HepG2 (cell line): ENCODE results near the gene COMT. TPM values are rescaled to one million over a fixed set of nuclear protein-coding genes. Genes with fewer than 3 reads are reported as not detected.

ENCODE experiments used
- ATAC-seq: fragments of 200-7000 bp; cut with Tn5 transposase; 3 replicates; pipeline ENCODE4 v1.9.1; 2020; ENCODE audit warnings: mild to moderate bottlenecking, moderate library complexity
- BruUV-seq: library from RNA; stranded (reverse); fragments of 400-500 nt; replicated peaks from 2 replicates; lab custom pipeline; 2021; lab: Mats Ljungman, UMichigan
- CTCF ChIA-PET: fragments of 300-600 bp; formaldehyde crosslinking; extraction: SDS; loops from one replicate; lab custom pipeline; 2021; ENCODE audit warnings: low total read pairs, inconsistent platforms, low intra/inter-chr PET ratio; lab: Yijun Ruan, JAX
- POLR2A ChIA-PET: fragments of 350-600 bp; sonication (Branson Sonifier 250); formaldehyde crosslinking; loops from one replicate; lab custom pipeline; 2020; ENCODE audit warnings: antibody characterized with exemption, inconsistent platforms; lab: Yijun Ruan, JAX
- DNase-seq: peaks from one replicate; pipeline ENCODE4 v3.0.0-alpha.2; 2015; ENCODE audit warnings: low spot score
- FAIRE-seq: peaks from 3 replicates; lab custom pipeline; 2011; peaks lifted over from hg19 to GRCh38; lab: Jason Lieb, UNC
- H2AFZ ChIP-seq: one replicate; pipeline ENCODE4 v1.6.1; 2011; ENCODE audit warnings: low read length, inconsistent platforms
- H3K27ac ChIP-seq: fragments of 300-600 bp; 3 replicates; pipeline ENCODE4 v1.8.0; 2011; ENCODE audit warnings: mixed run types, mild to moderate bottlenecking, mixed read lengths, low read length, inconsistent platforms; ENCODE audit not compliant: insufficient read depth; ENCODE audit errors: extremely low read length
- H3K27me3 ChIP-seq, 2 experiments: fragments of 200-600 bp in 1 of 2; 2 replicates in 1 of 2; 3 replicates in 1 of 2; pipeline versions ENCODE4 v1.6.0 to v1.8.0; 2011; ENCODE audit warnings: low read length in 2 of 2, mild to moderate bottlenecking in 2 of 2, moderate library complexity in 2 of 2, inconsistent platforms in 1 of 2; ENCODE audit not compliant: insufficient read depth in 2 of 2, control insufficient read depth in 1 of 2
- H3K36me3 ChIP-seq, 2 experiments: fragments of 200-600 bp in 1 of 2; replicated peaks in 1 of 2; 2 replicates in 1 of 2; 3 replicates in 1 of 2; pipeline versions ENCODE4 v1.5.1 to v1.8.0; 2011; ENCODE audit warnings: low read length in 2 of 2, inconsistent platforms in 1 of 2; ENCODE audit not compliant: insufficient read depth in 2 of 2, control insufficient read depth in 1 of 2
- H3K4me1 ChIP-seq: 2 replicates; pipeline ENCODE4 v1.5.1; 2012; ENCODE audit warnings: low read length, inconsistent platforms; ENCODE audit not compliant: insufficient read depth
- H3K4me2 ChIP-seq: 2 replicates; pipeline ENCODE4 v1.6.0; 2011; ENCODE audit warnings: low read depth, low read length, inconsistent platforms
- H3K4me3 ChIP-seq, 3 experiments: fragments of 200-600 bp in 1 of 3; sonication (generic), shearing (Covaris generic) in 1 of 3; replicated peaks in 1 of 3; 2 replicates each; pipeline ENCODE4 v1.5.1; 2011 to 2016; ENCODE audit warnings: low read length in 3 of 3, inconsistent platforms in 2 of 3, low read depth in 2 of 3, mild to moderate bottlenecking in 2 of 3, control low read depth in 1 of 3, mixed read lengths in 1 of 3; ENCODE audit not compliant: insufficient read depth in 1 of 3
- H3K79me2 ChIP-seq: one replicate; pipeline ENCODE4 v1.6.1; 2011; ENCODE audit warnings: low read length, inconsistent platforms; ENCODE audit not compliant: insufficient read depth
- H3K9ac ChIP-seq: 2 replicates; pipeline ENCODE4 v1.6.0; 2011; ENCODE audit warnings: mild to moderate bottlenecking, low read depth, low read length, inconsistent platforms; ENCODE audit not compliant: insufficient read depth
- H3K9me3 ChIP-seq: 2 replicates; pipeline ENCODE4 v1.5.1; 2012; ENCODE audit warnings: mild to moderate bottlenecking, low read length
- H4K20me1 ChIP-seq: 2 replicates; pipeline ENCODE4 v1.6.0; 2011; ENCODE audit warnings: inconsistent platforms, mild to moderate bottlenecking, low read length, moderate library complexity; ENCODE audit not compliant: insufficient read depth
- ARID4A ChIP-seq: sonication (generic); formaldehyde crosslinking; IDR thresholded peaks from 2 replicates; pipeline ENCODE4 v1.5.0; 2020; ENCODE audit warnings: mild to moderate bottlenecking, missing genetic modification reagents, borderline replicate concordance
- GATAD2A ChIP-seq: IDR thresholded peaks from 2 replicates; pipeline ENCODE4 v1.6.1; 2016
- HNF4G ChIP-seq, 2 experiments: sonication (generic) in 1 of 2; formaldehyde crosslinking in 1 of 2; IDR thresholded peaks; 2 replicates each; pipeline versions ENCODE4 v1.4.0 to v1.6.1; 2011 to 2020; ENCODE audit warnings: borderline replicate concordance in 2 of 2, low read depth in 2 of 2, mild to moderate bottlenecking in 2 of 2, low read length in 1 of 2, missing genetic modification reagents in 1 of 2, moderate library complexity in 1 of 2
- KDM1A ChIP-seq: IDR thresholded peaks from 2 replicates; pipeline ENCODE4 v1.6.1; 2016; ENCODE audit warnings: missing compliant biosample characterization
- TEF ChIP-seq: sonication (generic); formaldehyde crosslinking; IDR thresholded peaks from 2 replicates; pipeline ENCODE4 v1.5.0; 2020; ENCODE audit warnings: missing genetic modification reagents
- ZFP36L1 ChIP-seq: sonication (generic); formaldehyde crosslinking; IDR thresholded peaks from 2 replicates; pipeline ENCODE4 v1.8.0; 2022; ENCODE audit warnings: mild to moderate bottlenecking, missing genetic modification reagents, moderate library complexity
- ZNF160 ChIP-seq: sonication (generic); formaldehyde crosslinking; IDR thresholded peaks from 2 replicates; pipeline ENCODE4 v1.8.0; 2022; ENCODE audit warnings: mild to moderate bottlenecking, inconsistent platforms, missing genetic modification reagents
- ZNF350 ChIP-seq: sonication (generic); formaldehyde crosslinking; IDR thresholded peaks from 2 replicates; pipeline ENCODE4 v1.4.0; 2020; ENCODE audit warnings: mild to moderate bottlenecking, low read depth, missing genetic modification reagents, borderline replicate concordance
- ZNF430 ChIP-seq: sonication (generic); formaldehyde crosslinking; IDR thresholded peaks from 2 replicates; pipeline ENCODE4 v1.9.0; 2021; ENCODE audit warnings: mild to moderate bottlenecking, missing genetic modification reagents
- ZNF607 ChIP-seq: sonication (generic); formaldehyde crosslinking; IDR thresholded peaks from 2 replicates; pipeline ENCODE4 v1.5.1; 2020; ENCODE audit warnings: missing genetic modification reagents, mild to moderate bottlenecking, borderline replicate concordance
- ZNF644 ChIP-seq: IDR thresholded peaks from 2 replicates; pipeline ENCODE4 v1.6.1; 2016; ENCODE audit warnings: low read depth
- ZNF83 ChIP-seq: sonication (generic); formaldehyde crosslinking; IDR thresholded peaks from 2 replicates; pipeline ENCODE4 v1.4.0; 2020; ENCODE audit warnings: missing genetic modification reagents, mild to moderate bottlenecking, borderline replicate concordance
- WGBS: methylation state at CpG from one replicate; pipeline ENCODE4 v1.1.6; 2017; ENCODE audit warnings: low lambda C conversion rate; 5-methylcytosine and 5-hydroxymethylcytosine counted together
- in situ Hi-C: cut with HindIII; loops from 2 replicates; pipeline ENCODE4 v1.10.0; 2017; ENCODE audit warnings: low pct_unique_long_range_greater_than_20kb; ENCODE audit not compliant: extremely low pct_ligation_motif_present
- intact Hi-C: fragments of 100-400 bp; cut with micrococcal nuclease; formaldehyde crosslinking; loops from one replicate; pipeline ENCODE4 v1.10.0; 2022; ENCODE audit not compliant: unreplicated experiment
- polyA plus RNA-seq, 8 experiments: library from polyadenylated mRNA; depleted of rRNA in 3 of 8; stranded (reverse) in 7 of 8; unstranded in 1 of 8; fragments of >200 nt; fragmentation: Illumina TruSeq in 4 of 8; extraction: Trizol in 4 of 8; gene quantifications; 2 replicates each; pipeline versions ENCODE4 v1.2.1 to v1.2.3, GENCODE V29; 2011 to 2016; ENCODE audit warnings: low read depth in 4 of 8, missing spikeins in 1 of 8, mixed read lengths in 1 of 8; ENCODE audit not compliant: insufficient read depth in 1 of 8
- total RNA-seq, 5 experiments: library from RNA; depleted of rRNA; stranded (reverse); fragments of >200 nt; fragmentation: Illumina TruSeq; extraction: Trizol; gene quantifications; 2 replicates each; pipeline ENCODE4 v1.2.3, GENCODE V29; 2016; ENCODE audit warnings: low read depth in 1 of 5
- TF ChIP-seq, protein P1 (sequence below): sonication (generic); formaldehyde crosslinking; IDR thresholded peaks from 2 replicates; pipeline ENCODE4 v1.5.0; 2020; ENCODE audit warnings: missing genetic modification reagents, mild to moderate bottlenecking, borderline replicate concordance

COMT gene
- total and polyA plus RNA-seq, 2 of the 13 experiments (the other 11 are each of a cell fraction or from before 2014, with no cell fraction given), result 156 to 162 TPM

DNA sequence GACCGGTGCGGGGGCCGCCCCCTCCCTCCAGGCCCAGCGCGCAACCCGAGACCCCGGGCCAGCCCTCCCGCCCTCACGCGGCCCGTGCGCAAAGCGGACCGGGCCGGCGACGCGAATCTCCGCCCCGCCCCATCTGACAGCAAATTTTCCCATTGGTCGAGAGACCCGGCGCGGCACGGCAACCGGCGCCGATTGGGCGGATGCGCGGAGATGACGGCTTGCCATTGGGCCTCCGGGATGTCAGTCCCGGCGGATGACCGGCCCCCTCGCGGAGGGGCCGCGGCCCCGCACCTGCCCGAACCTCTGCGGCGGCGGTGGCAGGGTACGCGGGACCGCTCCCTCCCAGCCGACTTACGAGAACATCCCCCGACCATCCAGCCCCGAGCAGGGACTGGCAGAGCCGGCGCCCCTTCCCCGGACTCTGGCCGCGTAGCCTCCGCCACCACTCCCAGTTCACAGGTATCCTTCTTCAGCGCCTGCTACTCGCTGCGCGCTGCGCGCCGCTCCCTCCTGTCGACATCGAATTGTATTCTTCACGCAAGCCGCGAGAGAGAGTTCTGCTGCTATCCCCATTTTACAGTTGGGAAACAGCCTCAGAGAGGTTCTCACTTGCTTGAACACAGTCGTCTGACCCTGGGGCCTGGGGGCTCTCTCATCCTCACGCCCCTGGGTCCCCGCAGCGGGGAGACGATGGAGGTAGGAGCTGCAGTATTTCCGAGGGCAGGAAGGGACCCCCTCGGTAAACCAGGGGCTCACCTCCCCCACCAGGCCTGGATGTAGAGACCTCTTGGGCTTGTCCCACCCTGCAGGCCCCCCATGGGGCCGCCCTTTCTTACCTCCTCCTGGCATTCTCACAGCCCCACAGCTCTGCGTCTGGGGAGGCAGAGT lies 75.4 kb downstream of the COMT start, which contains the start of gene ARVCF (continued):
- TF ChIP-seq ZNF607, result peak; percentile 70; the same call in 1 of the 2 replicates
- TF ChIP-seq ZNF430 (CRISPR knock-in tag), result 0 out of 2 replicates have a peak, but pooled peaks have one; percentile 41
- TF ChIP-seq ZFP36L1 (CRISPR knock-in tag), result no peak
- TF ChIP-seq ARID4A (CRISPR knock-in tag), result peak; percentile 15; the same call in 1 of the 2 replicates
- TF ChIP-seq HNF4G (IDR thresholded peaks at IDR 0.05; ENCODE audit: borderline replicate concordance, low read depth, low read length), result 0 out of 2 replicates have a peak, but pooled peaks have one; percentile 15
- no peak for TF ChIP-seq HNF4G (CRISPR knock-in tag; IDR thresholded peaks at IDR 0.05; ENCODE audit: borderline replicate concordance, low read depth)
- no peak for TF ChIP-seq GATAD2A (CRISPR knock-in tag)

DNA sequence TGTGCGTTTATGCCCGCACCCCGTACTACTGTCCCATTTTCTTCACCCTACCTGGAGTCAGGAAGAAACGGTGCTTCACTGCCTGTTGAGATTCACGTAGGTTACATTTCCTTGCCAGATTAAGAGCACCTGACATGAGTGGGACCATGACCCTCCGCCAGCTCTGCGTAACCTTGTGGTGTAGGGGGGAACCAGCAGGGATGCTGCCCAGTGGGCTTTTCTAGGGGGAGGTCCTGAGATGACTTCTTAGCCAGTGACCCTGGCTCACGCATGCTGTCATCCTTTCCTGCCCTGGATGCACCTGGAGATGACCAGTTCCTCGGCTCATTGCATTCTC lies 76.0 kb downstream of the COMT start:
- H3K9ac ChIP-seq, result peak overlapping the region; percentile 23; the same call in 1 of the 2 replicates
- FAIRE-seq (no peak), ATAC-seq (no peak), DNase-seq (no peak)
- H3K27me3 ChIP-seq, result peaks cover 0 to 5% of the 10 kb centered on the region in 2 experiments; a peak in 2 of 5 replicates
- intact Hi-C loops (loop anchor here (10.0 kb wide), 1 partner anchor 57 kb away; no protein-coding TSS in a partner anchor), in situ Hi-C loops (no loop called here)
- no TSS peak for BruUV-seq
- H3K36me3 ChIP-seq, result no peaks in the 10 kb centered on the region
- no peak overlapping the region for H2AFZ ChIP-seq
- ChIA-PET POLR2A (no interaction called here), CTCF (no interaction called here)
- no peaks in the 10 kb centered on the region for H4K20me1 ChIP-seq
- WGBS, result 57% methylated on average over 5 of the region's 9 CpGs
- H3K79me2 ChIP-seq, result peaks cover 18% of the 10 kb centered on the region
- peaks cover 69% of the 10 kb centered on the region for H3K4me1 ChIP-seq
- H3K4me3 ChIP-seq, result peak overlapping the region; percentile 67 to 81 (median 70)
- peak overlapping the region; percentile 95 for H3K4me2 ChIP-seq
- H3K27ac ChIP-seq, result no peak overlapping the region
- no peaks in the 10 kb centered on the region for H3K9me3 ChIP-seq
- TF ChIP-seq ZNF83 (CRISPR knock-in tag), result no peak
- TF ChIP-seq ZNF644 (CRISPR knock-in tag), result no peak
- TF ChIP-seq ZNF350, result no peak
- TF ChIP-seq ZNF160 (CRISPR knock-in tag), result no peak
- no peak for TF ChIP-seq TEF (CRISPR knock-in tag)
- TF ChIP-seq, protein P1, sequence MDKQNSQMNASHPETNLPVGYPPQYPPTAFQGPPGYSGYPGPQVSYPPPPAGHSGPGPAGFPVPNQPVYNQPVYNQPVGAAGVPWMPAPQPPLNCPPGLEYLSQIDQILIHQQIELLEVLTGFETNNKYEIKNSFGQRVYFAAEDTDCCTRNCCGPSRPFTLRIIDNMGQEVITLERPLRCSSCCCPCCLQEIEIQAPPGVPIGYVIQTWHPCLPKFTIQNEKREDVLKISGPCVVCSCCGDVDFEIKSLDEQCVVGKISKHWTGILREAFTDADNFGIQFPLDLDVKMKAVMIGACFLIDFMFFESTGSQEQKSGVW (CRISPR knock-in tag), result no peak
- TF ChIP-seq KDM1A (CRISPR knock-in tag), result no peak
